Measurements from ENCODE around the gene ITGA1.

ITGA1 gene

GRCh38 chr5:52945040-52945439, 157.3 kb downstream of the ITGA1 start:
- no peak overlapping the region for H3K4me3 ChIP-seq (replicated peaks; ENCODE audit: low read depth, low read length)
- no peak for DNase-seq (ENCODE audit: extremely low read depth, low read depth)
- TF ChIP-seq CTCF (IDR thresholded peaks at IDR 0.05; ENCODE audit: low read depth, low read length, missing control alignments): no peak

GRCh38 chr5:52947208-52947607, 159.5 kb downstream of the ITGA1 start:
- H3K4me3 ChIP-seq (replicated peaks; ENCODE audit: low read depth, low read length): no peak overlapping the region
- TF ChIP-seq CTCF (IDR thresholded peaks at IDR 0.05; ENCODE audit: low read depth, low read length, missing control alignments): no peak
- no peak for DNase-seq (ENCODE audit: extremely low read depth, low read depth)

- H3K4me3 ChIP-seq (replicated peaks; ENCODE audit: low read depth, low read length): no peak overlapping the region
- TF ChIP-seq CTCF (IDR thresholded peaks at IDR 0.05; ENCODE audit: low read depth, low read length, missing control alignments): no peak
- DNase-seq (ENCODE audit: extremely low read depth, low read depth): no peak
These were observed 160.1 kb downstream of the ITGA1 start for GRCh38 chr5:52947851-52948250.

GRCh38 chr5:52948418-52949076, 160.8 kb downstream of the ITGA1 start:
- no peak overlapping the region for H3K4me3 ChIP-seq (replicated peaks; ENCODE audit: low read depth, low read length)
- peak; percentile 64 for TF ChIP-seq CTCF (IDR thresholded peaks at IDR 0.05; ENCODE audit: low read depth, low read length, missing control alignments)
- peak; percentile 93 for DNase-seq (ENCODE audit: extremely low read depth, low read depth)

- no peak for DNase-seq (ENCODE audit: extremely low read depth, low read depth)
- no peak for TF ChIP-seq CTCF (IDR thresholded peaks at IDR 0.05; ENCODE audit: low read depth, low read length, missing control alignments)
- H3K4me3 ChIP-seq (replicated peaks; ENCODE audit: low read depth, low read length): no peak overlapping the region
These were observed 163.0 kb downstream of the ITGA1 start for GRCh38 chr5:52950686-52951085.

GRCh38 chr5:52952483-52952882, 164.8 kb downstream of the ITGA1 start:
- H3K4me3 ChIP-seq (replicated peaks; ENCODE audit: low read depth, low read length): no peak overlapping the region
- no peak for TF ChIP-seq CTCF (IDR thresholded peaks at IDR 0.05; ENCODE audit: low read depth, low read length, missing control alignments)
- no peak for DNase-seq (ENCODE audit: extremely low read depth, low read depth)

- no peak for TF ChIP-seq CTCF (IDR thresholded peaks at IDR 0.05; ENCODE audit: low read depth, low read length, missing control alignments)
- DNase-seq (ENCODE audit: extremely low read depth, low read depth): no peak
- H3K4me3 ChIP-seq (replicated peaks; ENCODE audit: low read depth, low read length): no peak overlapping the region
These were observed 168.3 kb downstream of the ITGA1 start for GRCh38 chr5:52956014-52956413.
